K562 (cell line): ENCODE results near the gene HNRNPM. TPM values are rescaled to one million over a fixed set of nuclear protein-coding genes. Genes with fewer than 3 reads are reported as not detected.

Experiments used
- ATF3 ChIP-seq, 2 experiments: fragments of 450-650 bp in 1 of 2; sonication (generic) in 1 of 2; formaldehyde crosslinking in 1 of 2; IDR thresholded peaks in 1 of 2; conservative IDR thresholded peaks in 1 of 2; 2 replicates each; pipeline versions ENCODE4 v1.6.1 to v1.8.1; 2016 to 2023; ENCODE audit warnings: mild to moderate bottlenecking in 2 of 2, moderate library complexity in 2 of 2, inconsistent platforms in 1 of 2, missing genetic modification reagents in 1 of 2
- BRCA1 ChIP-seq, 2 experiments: fragments of 450-650 bp in 1 of 2; sonication (generic) in 1 of 2; formaldehyde crosslinking in 1 of 2; IDR thresholded peaks; 2 replicates each; pipeline versions ENCODE4 v1.5.0 to v1.6.1; 2017 to 2020; ENCODE audit warnings: mild to moderate bottlenecking in 1 of 2, missing genetic modification reagents in 1 of 2
- CUX1 ChIP-seq: fragments of 200-800 bp; sonication (Bioruptor generic); IDR thresholded peaks from 2 replicates; pipeline ENCODE4 v1.6.1; 2016; ENCODE audit warnings: missing genetic modification characterization, missing compliant biosample characterization
- DDX20 ChIP-seq: fragments of 450-650 bp; IDR thresholded peaks from 2 replicates; pipeline ENCODE4 v1.6.1; 2016; ENCODE audit warnings: missing genetic modification characterization, low read depth, mild to moderate bottlenecking, missing compliant biosample characterization, moderate library complexity
- DMBX1 ChIP-seq: fragments of 250-450 bp; sonication (Bioruptor Pico); IDR thresholded peaks from 2 replicates; pipeline ENCODE4 v1.8.0; 2022; ENCODE audit warnings: inconsistent platforms, mild to moderate bottlenecking, moderate library complexity, borderline replicate concordance
- E2F4 ChIP-seq: sonication (generic); formaldehyde crosslinking; IDR thresholded peaks from 2 replicates; pipeline ENCODE4 v1.8.0; 2022; ENCODE audit warnings: mild to moderate bottlenecking, low read depth, missing genetic modification reagents
- ETV6 ChIP-seq, 3 experiments: fragments of 150-350 bp in 1 of 3; sonication (generic) in 1 of 3; formaldehyde crosslinking in 1 of 3; IDR thresholded peaks; 2 replicates each; pipeline versions ENCODE4 v1.6.1 to v1.8.0; 2014 to 2022; ENCODE audit warnings: borderline replicate concordance in 2 of 3, low read depth in 2 of 3, antibody characterized with exemption in 1 of 3, low read length in 1 of 3, mild to moderate bottlenecking in 1 of 3, missing genetic modification reagents in 1 of 3
- MNT ChIP-seq, 2 experiments: fragments of 450-650 bp; conservative IDR thresholded peaks; 2 replicates each; pipeline ENCODE4 v1.6.1; 2017; ENCODE audit warnings: mild to moderate bottlenecking in 2 of 2, moderate library complexity in 2 of 2
- NFATC3 ChIP-seq: fragments of 450-650 bp; IDR thresholded peaks from 2 replicates; pipeline ENCODE4 v1.6.1; 2017; ENCODE audit warnings: mild to moderate bottlenecking
- RFX5 ChIP-seq: IDR thresholded peaks from 2 replicates; pipeline ENCODE4 v1.6.1; 2011; ENCODE audit warnings: low read depth, mild to moderate bottlenecking, improper control_type of control experiment, low read length
- SNRNP70 ChIP-seq: fragments of 200-400 bp; formaldehyde crosslinking; optimal IDR thresholded peaks from 2 replicates; pipeline ENCODE3; 2017; ENCODE audit warnings: low read depth, low read length
- STAT5A ChIP-seq: IDR thresholded peaks from 2 replicates; pipeline ENCODE4 v1.6.1; 2012; ENCODE audit warnings: low read length, inconsistent platforms, borderline replicate concordance
- ZBTB49 ChIP-seq: sonication (generic); formaldehyde crosslinking; IDR thresholded peaks from 2 replicates; pipeline ENCODE4 v1.8.0; 2022; ENCODE audit warnings: missing genetic modification reagents, mild to moderate bottlenecking, borderline replicate concordance
- ZBTB8A ChIP-seq: fragments of 450-650 bp; IDR thresholded peaks from 2 replicates; pipeline ENCODE4 v1.6.1; 2018; ENCODE audit warnings: mild to moderate bottlenecking, moderate library complexity; ENCODE audit not compliant: partially characterized antibody
- ZC3H8 ChIP-seq: fragments of 450-650 bp; IDR thresholded peaks from 2 replicates; pipeline ENCODE4 v1.6.1; 2017
- polyA plus RNA-seq, 8 experiments: library from polyadenylated mRNA; depleted of rRNA in 4 of 8; stranded (reverse) in 5 of 8; unstranded in 3 of 8; fragments of >200 nt; fragmentation: Nextera tagmentation in 2 of 8; fragmentation: Illumina TruSeq in 1 of 8; extraction: Ambion mirVana in 2 of 8; extraction: Trizol in 1 of 8; gene quantifications; 2 replicates each; pipeline versions ENCODE4 v1.2.1 to v1.2.3, GENCODE V29; 2011 to 2014; ENCODE audit warnings: inconsistent platforms in 1 of 8, missing spikeins in 1 of 8
- total RNA-seq, 7 experiments: library from RNA; depleted of rRNA in 6 of 7; stranded (reverse); fragments of >200 nt in 6 of 7; fragmentation: Illumina TruSeq in 2 of 7; extraction: Trizol in 2 of 7; gene quantifications; 2 replicates each; pipeline versions ENCODE4 v1.2.1 to v1.2.3, GENCODE V29; 2011 to 2021; ENCODE audit warnings: low replicate concordance in 1 of 7

HNRNPM gene
- total and polyA plus RNA-seq, 9 of the 15 experiments (the other 6 are each of a cell fraction or from before 2014, with no cell fraction given), result 11.1 to 340 (median 195) TPM

- TF ChIP-seq CUX1 (CRISPR knock-in tag) (no peak), ATF3 (IDR thresholded peaks at IDR 0.05) (peak; percentile 94), ATF3 (CRISPR knock-in tag; conservative IDR thresholded peaks at IDR 0.05) (peak; percentile 88; the same call in 1 of the 2 replicates), DDX20 (tag) (no peak), BRCA1 (IDR thresholded peaks at IDR 0.05) (no peak), BRCA1 (CRISPR knock-in tag; IDR thresholded peaks at IDR 0.05) (no peak), STAT5A (no peak), SNRNP70 (no peak), NFATC3 (peak; percentile 98), MNT (conservative IDR thresholded peaks at IDR 0.05) (no peak; a peak in 1 of 4 replicates), E2F4 (CRISPR knock-in tag) (no peak), DMBX1 (CRISPR knock-in tag) (no peak), ETV6 (IDR thresholded peaks at IDR 0.05; ENCODE audit: borderline replicate concordance in 1 of 2, low read depth in 2 of 2, low read length in 1 of 2) (no peak), ETV6 (CRISPR knock-in tag; IDR thresholded peaks at IDR 0.05; ENCODE audit: borderline replicate concordance) (no peak), RFX5 (peak; percentile 27; the same call in 1 of the 2 replicates), ZBTB8A (no peak), ZC3H8 (no peak), ZBTB49 (CRISPR knock-in tag) (no peak)
Observed at GRCh38 chr19:8423817-8424223, 21.0 kb upstream of the HNRNPM start (continued).
